OCI-LY1 (cell line): ENCODE measurements around the gene PABPN1L.

ENCODE experiments used
- H2AFZ ChIP-seq: fragments of 200-600 bp; sonication (generic), shearing (Covaris generic); 2 replicates; pipeline ENCODE4 v1.6.0; 2014; ENCODE audit warnings: antibody characterized with exemption, mild to moderate bottlenecking, low read length
- H3F3A ChIP-seq: fragments of 200-600 bp; sonication (generic), shearing (Covaris generic); 2 replicates; pipeline ENCODE4 v1.6.0; 2014; ENCODE audit warnings: mild to moderate bottlenecking, antibody characterized with exemption, low read length, moderate library complexity; ENCODE audit not compliant: insufficient read depth
- H3K27ac ChIP-seq: fragments of 200-600 bp; sonication (generic); 2 replicates; pipeline ENCODE4 v1.5.1; 2014; ENCODE audit warnings: low read length, mixed run types, mild to moderate bottlenecking, low read depth; ENCODE audit not compliant: poor library complexity, severe bottlenecking
- H3K27me3 ChIP-seq: fragments of 200-600 bp; sonication (generic); 2 replicates; pipeline ENCODE4 v1.6.0; 2014; ENCODE audit warnings: antibody characterized with exemption, mild to moderate bottlenecking, low read length, moderate library complexity; ENCODE audit not compliant: insufficient read depth
- H3K36me3 ChIP-seq: fragments of 200-600 bp; sonication (generic); 2 replicates; pipeline ENCODE4 v1.6.1; 2014; ENCODE audit warnings: mild to moderate bottlenecking, antibody characterized with exemption, low read length, moderate library complexity, mixed read lengths; ENCODE audit not compliant: insufficient read depth
- H3K4me1 ChIP-seq: fragments of 200-600 bp; sonication (generic); 2 replicates; pipeline ENCODE4 v1.5.1; 2014; ENCODE audit warnings: mild to moderate bottlenecking, low read length, moderate library complexity; ENCODE audit not compliant: insufficient read depth, severe bottlenecking
- H3K4me2 ChIP-seq: fragments of 200-600 bp; sonication (generic), shearing (Covaris generic); 2 replicates; pipeline ENCODE4 v1.6.1; 2014; ENCODE audit warnings: low read length
- H3K4me3 ChIP-seq: fragments of 200-600 bp; sonication (generic); 2 replicates; pipeline ENCODE4 v1.5.1; 2014; ENCODE audit warnings: low read length, low read depth, mild to moderate bottlenecking, mixed read lengths; ENCODE audit not compliant: poor library complexity, severe bottlenecking
- H3K79me2 ChIP-seq: fragments of 200-600 bp; shearing (Covaris generic); 2 replicates; pipeline ENCODE4 v1.6.1; 2016; ENCODE audit warnings: mixed run types, low read length, mixed read lengths; ENCODE audit not compliant: insufficient read depth
- H3K9ac ChIP-seq: fragments of 200-600 bp; sonication (generic), shearing (Covaris generic); 2 replicates; pipeline ENCODE4 v1.6.1; 2014; ENCODE audit warnings: mild to moderate bottlenecking, low read length, mixed read lengths
- H3K9me2 ChIP-seq: fragments of 200-600 bp; sonication (generic), shearing (Covaris generic); 2 replicates; pipeline ENCODE4 v1.6.1; 2014; ENCODE audit warnings: low read depth, mild to moderate bottlenecking, low read length, mixed read lengths
- H3K9me3 ChIP-seq: fragments of 200-600 bp; shearing (Covaris generic); 2 replicates; pipeline ENCODE4 v1.6.1; 2014; ENCODE audit warnings: low read length, mixed read lengths
- H4K20me1 ChIP-seq: fragments of 200-600 bp; sonication (generic), shearing (Covaris generic); 2 replicates; pipeline ENCODE4 v1.6.0; 2016; ENCODE audit warnings: mild to moderate bottlenecking, low read length; ENCODE audit not compliant: insufficient read depth
- CTCF ChIP-seq: fragments of 200-600 bp; sonication (generic), shearing (Covaris generic); IDR thresholded peaks from 2 replicates; pipeline ENCODE4 v1.5.1; 2017; ENCODE audit warnings: mild to moderate bottlenecking, antibody characterized with exemption, low read length, moderate library complexity, mixed read lengths
- EZH2 ChIP-seq: fragments of 200-600 bp; sonication (generic), shearing (Covaris generic); IDR thresholded peaks from 2 replicates; pipeline ENCODE4 v1.8.0; 2017; ENCODE audit warnings: borderline replicate concordance, mixed run types, mild to moderate bottlenecking, antibody characterized with exemption, low read length, moderate library complexity, mixed read lengths

Gene PABPN1L

DNA sequence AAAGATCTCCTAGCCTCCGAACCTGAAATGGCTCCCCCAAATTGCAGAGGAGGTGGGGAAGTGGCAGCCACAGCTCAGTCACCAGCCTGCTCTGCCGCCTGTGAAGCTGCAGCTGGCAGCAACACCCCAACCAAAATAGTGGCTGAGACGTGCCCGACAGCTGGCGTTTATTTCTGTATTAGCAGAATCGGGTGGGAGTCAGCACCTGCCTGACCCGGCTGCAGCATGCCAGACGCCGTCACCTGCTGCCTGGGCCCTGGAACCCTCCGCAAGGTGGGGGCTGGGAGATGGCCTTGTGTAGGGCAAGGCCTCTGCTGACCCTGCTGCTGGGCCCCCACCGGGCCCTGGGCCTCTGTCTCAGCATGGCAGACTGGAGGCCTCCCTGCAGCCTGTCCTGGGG is 17.5 kb upstream of the PABPN1L start:
- no peaks in the 10 kb centered on the region for H3K9me2 ChIP-seq
- H3K9ac ChIP-seq: no peak overlapping the region
- H3F3A ChIP-seq: no peaks in the 10 kb centered on the region
- H3K27ac ChIP-seq: no peak overlapping the region
- H3K79me2 ChIP-seq: no peaks in the 10 kb centered on the region
- H3K4me3 ChIP-seq: no peak overlapping the region
- no peak overlapping the region for H2AFZ ChIP-seq
- H3K4me2 ChIP-seq: no peak overlapping the region
- H4K20me1 ChIP-seq: no peaks in the 10 kb centered on the region
- peaks cover 12% of the 10 kb centered on the region for H3K36me3 ChIP-seq
- H3K27me3 ChIP-seq: no peaks in the 10 kb centered on the region
- H3K4me1 ChIP-seq: no peaks in the 10 kb centered on the region
- no peaks in the 10 kb centered on the region for H3K9me3 ChIP-seq
- no peak for TF ChIP-seq CTCF
- TF ChIP-seq EZH2: no peak

DNA sequence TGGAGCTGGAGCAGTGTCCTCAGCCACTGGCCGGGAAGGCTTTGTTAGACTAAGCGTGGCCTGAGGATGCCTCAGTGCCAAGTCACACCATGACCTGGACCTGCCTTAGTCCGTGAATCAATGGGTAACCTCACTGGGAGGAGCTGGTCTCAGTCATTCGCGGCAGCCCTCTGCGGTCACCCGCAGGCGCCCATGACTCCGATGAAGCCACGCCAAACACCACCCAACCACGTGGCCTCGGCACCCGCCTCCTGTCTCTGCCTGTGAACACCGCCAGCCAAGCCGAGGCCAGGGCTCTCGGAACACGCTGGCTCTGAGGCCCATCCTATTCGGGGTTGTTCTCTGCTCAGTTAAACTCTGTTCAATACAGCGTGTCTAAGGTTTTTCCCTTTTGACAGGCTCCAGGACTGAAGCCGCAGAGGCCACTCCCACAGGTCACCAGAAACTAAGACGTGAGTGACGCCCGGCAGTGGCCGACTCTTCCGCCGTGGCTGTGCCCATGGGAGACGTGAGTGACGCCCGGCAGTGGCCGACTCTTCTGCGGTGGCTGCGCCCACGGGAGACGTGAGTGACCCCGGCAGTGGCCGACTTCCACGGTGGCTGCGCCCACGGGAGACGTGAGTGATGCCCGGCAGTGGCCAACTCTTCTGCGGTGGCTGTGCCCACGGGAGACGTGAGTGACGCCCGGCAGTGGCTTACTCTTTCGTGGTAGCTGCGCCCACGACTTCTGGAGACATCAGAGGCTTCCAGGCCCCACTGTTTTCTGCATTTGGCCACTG is 16.8 kb upstream of the PABPN1L start:
- Histone ChIP-seq H4K20me1 (no peaks in the 10 kb centered on the region), H3K36me3 (peaks cover 15% of the 10 kb centered on the region), H3K9me3 (no peaks in the 10 kb centered on the region), H3K4me2 (no peak overlapping the region), H2AFZ (no peak overlapping the region), H3K4me3 (no peak overlapping the region), H3K79me2 (no peaks in the 10 kb centered on the region), H3K9me2 (no peaks in the 10 kb centered on the region), H3K9ac (no peak overlapping the region), H3K4me1 (no peaks in the 10 kb centered on the region), H3K27me3 (no peaks in the 10 kb centered on the region), H3F3A (no peaks in the 10 kb centered on the region), H3K27ac (no peak overlapping the region)
- TF ChIP-seq CTCF (no peak), EZH2 (no peak)

DNA sequence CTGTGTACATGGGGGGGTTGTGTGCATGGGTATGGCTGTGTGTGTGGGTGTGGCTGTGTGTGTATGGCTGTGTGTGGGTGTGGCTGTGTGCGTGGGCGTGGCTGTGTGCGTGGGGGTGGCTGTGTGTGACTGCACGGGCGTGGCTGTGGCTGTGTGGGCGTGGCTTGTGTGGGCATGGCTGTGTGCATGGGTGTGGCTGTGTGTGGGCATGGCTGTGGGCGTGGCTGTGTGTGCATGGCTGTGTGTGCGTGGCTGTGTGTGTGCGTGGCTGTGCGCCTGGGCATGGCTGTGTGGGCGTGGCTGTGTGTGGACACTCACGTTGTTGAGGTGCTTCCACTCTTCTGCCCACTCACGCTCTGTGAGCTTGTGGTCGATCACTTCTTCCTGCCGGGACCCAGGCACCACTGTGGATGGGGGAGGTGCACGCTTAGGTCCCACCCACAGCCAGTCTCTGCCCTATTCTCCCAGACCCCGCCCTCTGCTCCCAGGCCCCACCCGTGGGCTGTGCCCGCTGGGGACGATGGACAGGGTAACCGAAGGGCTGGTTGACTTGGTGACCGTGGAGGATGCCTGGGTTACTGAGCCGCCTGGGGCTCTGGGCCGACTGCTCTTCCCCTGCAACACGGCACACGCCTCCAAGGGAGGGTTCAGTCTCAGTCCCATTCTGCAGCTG is 16.0 kb upstream of the PABPN1L start:
- H3K4me3 ChIP-seq: no peak overlapping the region
- H3K9me3 ChIP-seq: no peaks in the 10 kb centered on the region
- H3F3A ChIP-seq: no peaks in the 10 kb centered on the region
- H4K20me1 ChIP-seq: no peaks in the 10 kb centered on the region
- no peak overlapping the region for H3K9ac ChIP-seq
- no peak overlapping the region for H3K4me2 ChIP-seq
- TF ChIP-seq EZH2 (no peak), CTCF (no peak)
- no peaks in the 10 kb centered on the region for H3K79me2 ChIP-seq
- H3K4me1 ChIP-seq: no peaks in the 10 kb centered on the region
- no peak overlapping the region for H2AFZ ChIP-seq
- no peak overlapping the region for H3K27ac ChIP-seq
- peaks cover 21% of the 10 kb centered on the region for H3K36me3 ChIP-seq
- H3K9me2 ChIP-seq: no peaks in the 10 kb centered on the region
- no peaks in the 10 kb centered on the region for H3K27me3 ChIP-seq
